Esophagus (tissue), 2 donors: Measurements from ENCODE around the gene BCAS1. TPM values are rescaled to one million over a fixed set of nuclear protein-coding genes. Genes with fewer than 3 reads are reported as not detected.

Experiments used
- H3K27ac ChIP-seq, 2 donors: one replicate each; pipeline ENCODE4 v1.5.1; 2013; ENCODE audit warnings: low read depth in 2 of 2, mild to moderate bottlenecking in 2 of 2, inconsistent platforms in 1 of 2, low read length in 1 of 2, moderate library complexity in 1 of 2
- H3K27me3 ChIP-seq, 2 donors: one replicate each; pipeline ENCODE4 v1.6.1; 2013; ENCODE audit warnings: low read length in 2 of 2, control low read depth in 1 of 2, mild to moderate bottlenecking in 1 of 2; ENCODE audit not compliant: insufficient read depth in 2 of 2, control insufficient read depth in 1 of 2
- H3K36me3 ChIP-seq, 2 donors: one replicate each; pipeline ENCODE4 v1.6.1; 2013; ENCODE audit warnings: low read length in 1 of 2; ENCODE audit not compliant: control insufficient read depth in 2 of 2, insufficient read depth in 2 of 2
- H3K4me1 ChIP-seq, 2 donors: one replicate each; pipeline ENCODE4 v1.6.1; 2013; ENCODE audit warnings: low read length in 1 of 2; ENCODE audit not compliant: control insufficient read depth in 2 of 2, insufficient read depth in 2 of 2
- H3K4me3 ChIP-seq, 2 donors: one replicate each; pipeline ENCODE4 v1.5.1; 2013; ENCODE audit warnings: low read length in 2 of 2, mild to moderate bottlenecking in 2 of 2, low read depth in 1 of 2, moderate library complexity in 1 of 2
- H3K9me3 ChIP-seq, 2 donors: one replicate each; pipeline ENCODE4 v1.6.1; 2013; ENCODE audit warnings: mild to moderate bottlenecking in 2 of 2, low read depth in 1 of 2, low read length in 1 of 2, moderate library complexity in 1 of 2; ENCODE audit not compliant: control insufficient read depth in 2 of 2, insufficient read depth in 1 of 2
- WGBS, 2 donors: extraction: QIAGEN DNeasy Blood & Tissue Kit; methylation state at CpG; one replicate each; pipeline ENCODE4 v1.1.7; 2013; 5-methylcytosine and 5-hydroxymethylcytosine counted together
- polyA plus RNA-seq, 2 donors: library from polyadenylated mRNA; stranded (reverse); fragments of 200-250 nt; gene quantifications; one replicate each; pipeline ENCODE4 v1.2.3, GENCODE V29; 2013
- donor health status: healthy with polysubstance abuse.
- donor health status: Bipolar disorder and iron deficiency.

BCAS1 gene
- polyA plus RNA-seq, 2 donors, result 4.7 to 9.0 TPM

GRCh38 chr20:53915446-53916172, 154.8 kb downstream of the BCAS1 start:
- Histone ChIP-seq H3K36me3 (no peaks in the 10 kb centered on the region), H3K9me3 (no peaks in the 10 kb centered on the region), H3K27ac (peak overlapping the region; percentile 74 to 92), H3K4me1 (peaks cover 0 to 2% of the 10 kb centered on the region in 2 donors), H3K27me3 (no peaks in the 10 kb centered on the region), H3K4me3 (peak overlapping the region; percentile 45 to 68)
- 1% methylated on average over 24 of the region's 24 CpGs for WGBS, 2 donors

GRCh38 chr20:53914781-53915445, 155.5 kb downstream of the BCAS1 start:
- Histone ChIP-seq H3K4me1 (peaks cover 0 to 2% of the 10 kb centered on the region in 2 donors), H3K9me3 (no peaks in the 10 kb centered on the region), H3K4me3 (peak overlapping the region; percentile 45 to 68), H3K36me3 (no peaks in the 10 kb centered on the region), H3K27ac (no peak overlapping the region), H3K27me3 (no peaks in the 10 kb centered on the region)
- WGBS, 2 donors, result 26 to 39% methylated on average over 6 of the region's 6 CpGs

GRCh38 chr20:53914091-53914780, 156.2 kb downstream of the BCAS1 start:
- Histone ChIP-seq H3K4me3 (no peak overlapping the region), H3K4me1 (peaks cover 0 to 2% of the 10 kb centered on the region in 2 donors)
- 47 to 66% methylated on average over 9 of the region's 9 CpGs for WGBS, 2 donors

GRCh38 chr20:53911301-53911700, 159.1 kb downstream of the BCAS1 start:
- H3K4me1 ChIP-seq, result peaks cover 0 to 2% of the 10 kb centered on the region in 2 donors
- WGBS, 2 donors, result 76 to 87% methylated on average over 6 of the region's 6 CpGs
- H3K36me3 ChIP-seq, result no peaks in the 10 kb centered on the region
- H3K9me3 ChIP-seq, result no peaks in the 10 kb centered on the region
- H3K27ac ChIP-seq, result no peak overlapping the region
- no peaks in the 10 kb centered on the region for H3K27me3 ChIP-seq
- H3K4me3 ChIP-seq, result no peak overlapping the region

More at GRCh38 chr20:53914091-53914780, 156.2 kb downstream of the BCAS1 start:
- Histone ChIP-seq H3K36me3 (no peaks in the 10 kb centered on the region), H3K27me3 (no peaks in the 10 kb centered on the region), H3K27ac (no peak overlapping the region), H3K9me3 (no peaks in the 10 kb centered on the region)

- H3K4me1 ChIP-seq, result peaks cover 2% of the 10 kb centered on the region in 2 donors
- H3K27ac ChIP-seq, result no peak overlapping the region
- H3K36me3 ChIP-seq, result no peaks in the 10 kb centered on the region
- H3K4me3 ChIP-seq, result no peak overlapping the region
- no peaks in the 10 kb centered on the region for H3K27me3 ChIP-seq
- 91 to 93% methylated on average over 13 of the region's 13 CpGs for WGBS, 2 donors
- no peaks in the 10 kb centered on the region for H3K9me3 ChIP-seq
Observed at GRCh38 chr20:53910351-53911002, 159.9 kb downstream of the BCAS1 start.

- Histone ChIP-seq H3K4me1 (peaks cover 2% of the 10 kb centered on the region in 2 donors), H3K27ac (no peak overlapping the region)
- WGBS, 2 donors, result 87 to 93% methylated on average over 11 of the region's 11 CpGs
Observed at GRCh38 chr20:53907968-53908751, 162.2 kb downstream of the BCAS1 start.

GRCh38 chr20:53905820-53906191, 164.6 kb downstream of the BCAS1 start:
- H3K27ac ChIP-seq, result peak overlapping the region; percentile 37 to 59
- peaks cover 0 to 2% of the 10 kb centered on the region in 2 donors for H3K4me1 ChIP-seq
- no peaks in the 10 kb centered on the region for H3K36me3 ChIP-seq
- H3K27me3 ChIP-seq, result no peaks in the 10 kb centered on the region
- H3K4me3 ChIP-seq, result no peak overlapping the region
- 84 to 89% methylated on average over 5 of the region's 5 CpGs for whole genome bisulfite sequencing, 2 donors
- no peaks in the 10 kb centered on the region for H3K9me3 ChIP-seq

More at GRCh38 chr20:53907968-53908751, 162.2 kb downstream of the BCAS1 start:
- no peaks in the 10 kb centered on the region for H3K36me3 ChIP-seq
- H3K9me3 ChIP-seq, result no peaks in the 10 kb centered on the region
- no peaks in the 10 kb centered on the region for H3K27me3 ChIP-seq
- H3K4me3 ChIP-seq, result no peak overlapping the region

- H3K36me3 ChIP-seq, result no peaks in the 10 kb centered on the region
- H3K4me3 ChIP-seq, result no peak overlapping the region
- 95% methylated on average over 13 of the region's 13 CpGs for WGBS, 2 donors
- no peak overlapping the region for H3K27ac ChIP-seq
- no peaks in the 10 kb centered on the region for H3K27me3 ChIP-seq
- H3K9me3 ChIP-seq, result no peaks in the 10 kb centered on the region
- H3K4me1 ChIP-seq, result peaks cover 0 to 2% of the 10 kb centered on the region in 2 donors
Observed at GRCh38 chr20:53905019-53905819, 165.2 kb downstream of the BCAS1 start.
